ENCODE measurements around the gene TSSK6. TPM values are rescaled to one million over a fixed set of nuclear protein-coding genes. Genes with fewer than 3 reads are reported as not detected.

TSSK6 gene
- total and polyA plus RNA-seq, 4 donors: 0.21 to 2.3 (median 1.1) TPM

- Histone ChIP-seq H3K36me3 (ENCODE audit: control insufficient read depth in 4 of 4, insufficient read depth in 3 of 4, low read depth in 1 of 4, low read length in 3 of 4) (peaks cover 0 to 4% (median 2%) of the 10 kb centered on the region in 4 donors), H3K9ac (ENCODE audit: low read depth in 1 of 2, low read length in 2 of 2) (no peak overlapping the region), H3K27ac (ENCODE audit: low read depth in 1 of 2, low read length in 2 of 2) (no peak overlapping the region), H3K4me1 (ENCODE audit: control insufficient read depth in 4 of 4, insufficient read depth in 4 of 4, low read length in 3 of 4) (peaks cover 10 to 20% (median 14%) of the 10 kb centered on the region in 4 donors), H3K4me3 (ENCODE audit: low read depth in 1 of 3, low read length in 3 of 3) (no peak overlapping the region), H3K9me3 (ENCODE audit: control insufficient read depth in 4 of 4, low read length in 3 of 4) (no peaks in the 10 kb centered on the region), H3K27me3 (ENCODE audit: control insufficient read depth in 4 of 4, insufficient read depth in 4 of 4, low read length in 3 of 4) (no peaks in the 10 kb centered on the region)
- no peak for DNase-seq (ENCODE audit: low spot score)
- 93% methylated on average over 19 of the region's 19 CpGs for WGBS
- no peak for TF ChIP-seq GABPA (IDR thresholded peaks at IDR 0.05 in 1 of 2, conservative IDR thresholded peaks at IDR 0.05 in 1 of 2)
- TF ChIP-seq RXRA (IDR thresholded peaks at IDR 0.05): no peak
- TF ChIP-seq, protein P1, sequence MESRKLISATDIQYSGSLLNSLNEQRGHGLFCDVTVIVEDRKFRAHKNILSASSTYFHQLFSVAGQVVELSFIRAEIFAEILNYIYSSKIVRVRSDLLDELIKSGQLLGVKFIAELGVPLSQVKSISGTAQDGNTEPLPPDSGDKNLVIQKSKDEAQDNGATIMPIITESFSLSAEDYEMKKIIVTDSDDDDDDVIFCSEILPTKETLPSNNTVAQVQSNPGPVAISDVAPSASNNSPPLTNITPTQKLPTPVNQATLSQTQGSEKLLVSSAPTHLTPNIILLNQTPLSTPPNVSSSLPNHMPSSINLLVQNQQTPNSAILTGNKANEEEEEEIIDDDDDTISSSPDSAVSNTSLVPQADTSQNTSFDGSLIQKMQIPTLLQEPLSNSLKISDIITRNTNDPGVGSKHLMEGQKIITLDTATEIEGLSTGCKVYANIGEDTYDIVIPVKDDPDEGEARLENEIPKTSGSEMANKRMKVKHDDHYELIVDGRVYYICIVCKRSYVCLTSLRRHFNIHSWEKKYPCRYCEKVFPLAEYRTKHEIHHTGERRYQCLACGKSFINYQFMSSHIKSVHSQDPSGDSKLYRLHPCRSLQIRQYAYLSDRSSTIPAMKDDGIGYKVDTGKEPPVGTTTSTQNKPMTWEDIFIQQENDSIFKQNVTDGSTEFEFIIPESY (IDR thresholded peaks at IDR 0.05): no peak
- TF ChIP-seq NR2F2 (IDR thresholded peaks at IDR 0.05): no peak
- TF ChIP-seq HNF4G (IDR thresholded peaks at IDR 0.05): no peak
- no peak for TF ChIP-seq REST (IDR thresholded peaks at IDR 0.05)
- no peak for TF ChIP-seq TAF1 (conservative IDR thresholded peaks at IDR 0.05)
- TF ChIP-seq RAD21 (IDR thresholded peaks at IDR 0.05): no peak
- TF ChIP-seq, protein P2, sequence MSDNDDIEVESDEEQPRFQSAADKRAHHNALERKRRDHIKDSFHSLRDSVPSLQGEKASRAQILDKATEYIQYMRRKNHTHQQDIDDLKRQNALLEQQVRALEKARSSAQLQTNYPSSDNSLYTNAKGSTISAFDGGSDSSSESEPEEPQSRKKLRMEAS (IDR thresholded peaks at IDR 0.05): no peak
- TF ChIP-seq SP1 (IDR thresholded peaks at IDR 0.05): no peak
- TF ChIP-seq FOXA2 (IDR thresholded peaks at IDR 0.05): no peak
- TF ChIP-seq HNF4A (conservative IDR thresholded peaks at IDR 0.05): no peak
- TF ChIP-seq EGR1 (IDR thresholded peaks at IDR 0.05; ENCODE audit: low read depth in 2 of 2): no peak
- TF ChIP-seq, protein P3, sequence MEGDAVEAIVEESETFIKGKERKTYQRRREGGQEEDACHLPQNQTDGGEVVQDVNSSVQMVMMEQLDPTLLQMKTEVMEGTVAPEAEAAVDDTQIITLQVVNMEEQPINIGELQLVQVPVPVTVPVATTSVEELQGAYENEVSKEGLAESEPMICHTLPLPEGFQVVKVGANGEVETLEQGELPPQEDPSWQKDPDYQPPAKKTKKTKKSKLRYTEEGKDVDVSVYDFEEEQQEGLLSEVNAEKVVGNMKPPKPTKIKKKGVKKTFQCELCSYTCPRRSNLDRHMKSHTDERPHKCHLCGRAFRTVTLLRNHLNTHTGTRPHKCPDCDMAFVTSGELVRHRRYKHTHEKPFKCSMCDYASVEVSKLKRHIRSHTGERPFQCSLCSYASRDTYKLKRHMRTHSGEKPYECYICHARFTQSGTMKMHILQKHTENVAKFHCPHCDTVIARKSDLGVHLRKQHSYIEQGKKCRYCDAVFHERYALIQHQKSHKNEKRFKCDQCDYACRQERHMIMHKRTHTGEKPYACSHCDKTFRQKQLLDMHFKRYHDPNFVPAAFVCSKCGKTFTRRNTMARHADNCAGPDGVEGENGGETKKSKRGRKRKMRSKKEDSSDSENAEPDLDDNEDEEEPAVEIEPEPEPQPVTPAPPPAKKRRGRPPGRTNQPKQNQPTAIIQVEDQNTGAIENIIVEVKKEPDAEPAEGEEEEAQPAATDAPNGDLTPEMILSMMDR (IDR thresholded peaks at IDR 0.05; ENCODE audit: low read depth, low read length, missing input control): no peak
- TF ChIP-seq, protein P4, sequence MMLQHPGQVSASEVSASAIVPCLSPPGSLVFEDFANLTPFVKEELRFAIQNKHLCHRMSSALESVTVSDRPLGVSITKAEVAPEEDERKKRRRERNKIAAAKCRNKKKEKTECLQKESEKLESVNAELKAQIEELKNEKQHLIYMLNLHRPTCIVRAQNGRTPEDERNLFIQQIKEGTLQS (IDR thresholded peaks at IDR 0.05): no peak
- no peak for TF ChIP-seq FOXA1 (IDR thresholded peaks at IDR 0.05)
- TF ChIP-seq YY1 (IDR thresholded peaks at IDR 0.05): no peak
- no peak for TF ChIP-seq JUND (IDR thresholded peaks at IDR 0.05)
Observed at GRCh38 chr19:19482809-19483596, 32.3 kb downstream of the TSSK6 start.

Measured in liver (tissue), 9 donors.